Activated T-helper 2 cell treated with anti-CD3 and anti-CD28 coated beads, Interferon-gamma antibody, Interleukin-2, Interleukin-4, amounts not matched to agents 10 μg/mL and 5 μg/mL and 100 μg/mL, durations not matched to agents 14 hours and 24 hours and 36 hours (primary cell): ENCODE data around the gene MAPK6. TPM values are rescaled to one million over a fixed set of nuclear protein-coding genes. Genes with fewer than 3 reads are reported as not detected.
"Not testable (repeated sequence)": the region's sequence is repeated elsewhere in the genome, so short reads cannot be mapped to it uniquely, and the experiment has no call there.

Experiments used
- DNase-seq: peaks from one replicate; pipeline ENCODE4 v3.0.0; 2021; ENCODE audit warnings: low spot score
- H3K27ac Mint-ChIP-seq: one replicate; pipeline ENCODE4 v1.8.0; 2021; ENCODE audit warnings: mixed read lengths
- H3K27me3 Mint-ChIP-seq: one replicate; pipeline ENCODE4 v1.8.0; 2021; ENCODE audit warnings: low read depth, mixed read lengths
- H3K36me3 Mint-ChIP-seq: one replicate; pipeline ENCODE4 v1.8.0; 2021; ENCODE audit warnings: low read depth, mixed read lengths
- H3K4me1 Mint-ChIP-seq: one replicate; pipeline ENCODE4 v1.8.0; 2021; ENCODE audit warnings: low read depth, mixed read lengths
- H3K4me3 Mint-ChIP-seq: one replicate; pipeline ENCODE4 v1.8.0; 2021; ENCODE audit warnings: low read depth, mild to moderate bottlenecking, moderate library complexity, mixed read lengths
- H3K9me3 Mint-ChIP-seq: one replicate; pipeline ENCODE4 v1.8.0; 2021; ENCODE audit warnings: mixed read lengths
- intact Hi-C: fragments of 100-400 bp; cut with micrococcal nuclease; formaldehyde crosslinking; loops from one replicate; pipeline ENCODE4 v1.15.1; 2023
- total RNA-seq: library from RNA; stranded (reverse); gene quantifications from 2 replicates; pipeline ENCODE4 v1.2.3, GENCODE V29; 2022

MAPK6 gene
- total RNA-seq, 1 donor from 2014 or later = 55.8 TPM

DNA sequence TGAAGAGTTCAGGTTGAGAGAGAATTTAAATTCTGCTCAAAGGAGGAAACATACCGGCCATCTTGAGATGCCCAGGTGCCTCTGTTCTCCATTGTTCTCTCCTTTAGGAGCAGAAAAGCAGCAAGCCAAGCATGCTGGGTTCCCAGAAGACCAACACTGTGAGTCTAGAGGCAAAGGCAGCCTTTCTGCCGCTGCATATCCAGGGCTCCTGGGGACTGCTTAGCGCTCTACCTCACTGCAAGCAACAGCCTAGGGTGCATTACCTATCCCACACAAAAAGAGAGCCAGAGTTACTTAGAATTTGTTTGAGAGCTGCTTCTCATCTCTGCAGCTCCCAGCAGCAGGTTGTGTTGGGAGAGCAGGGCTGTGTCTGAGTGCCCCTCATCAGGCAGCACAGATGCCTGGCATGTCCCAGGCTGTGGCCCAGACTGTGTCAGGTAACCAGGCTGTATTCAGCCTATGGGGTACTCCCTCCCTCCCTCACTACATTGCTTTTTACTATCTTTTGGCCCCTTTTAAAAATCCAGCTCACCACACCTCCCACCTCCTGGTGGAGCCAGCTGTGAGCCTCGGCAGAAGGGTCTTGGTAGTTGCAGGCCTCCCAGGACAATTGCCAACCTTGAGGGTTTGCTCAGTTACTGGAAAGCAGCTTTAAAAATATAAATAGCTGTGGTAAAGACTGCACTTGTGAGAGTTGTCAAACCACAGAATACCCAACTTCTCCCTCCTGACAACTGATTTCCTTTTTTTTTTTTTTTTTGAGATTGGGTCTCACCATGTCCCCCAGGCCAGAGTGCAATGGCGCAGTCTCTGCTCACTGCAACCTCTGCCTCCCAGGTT is 63.4 kb downstream of the MAPK6 start:
- H3K27me3 Mint-ChIP-seq = no peaks in the 10 kb centered on the region
- H3K36me3 Mint-ChIP-seq = no peaks in the 10 kb centered on the region
- H3K4me3 Mint-ChIP-seq = peak overlapping the region; percentile 2
- H3K27ac Mint-ChIP-seq = peak overlapping the region; percentile 40
- no peak for DNase-seq
- intact Hi-C loops = no loop called here
- no peaks in the 10 kb centered on the region for H3K9me3 Mint-ChIP-seq
- peaks cover 36% of the 10 kb centered on the region for H3K4me1 Mint-ChIP-seq

DNA sequence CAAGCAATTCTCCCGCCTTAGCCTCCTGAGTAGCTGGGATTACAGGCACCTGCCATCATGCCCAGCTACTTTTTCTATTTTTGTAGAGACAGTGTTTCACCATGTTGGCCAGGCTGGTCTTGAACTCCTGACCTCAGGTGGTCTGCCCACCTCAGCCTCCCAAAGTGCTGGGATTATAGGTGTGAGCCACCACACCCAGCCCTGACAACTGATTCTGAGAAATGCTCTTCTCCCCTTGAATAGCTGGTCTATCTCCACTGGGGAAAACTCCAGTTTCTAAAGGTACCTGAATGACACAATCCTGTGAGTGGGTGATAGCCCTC is 64.0 kb downstream of the MAPK6 start:
- Mint-ChIP-seq H3K4me3 (peak overlapping the region; percentile 2), H3K27ac (peak overlapping the region; percentile 40)

DNA sequence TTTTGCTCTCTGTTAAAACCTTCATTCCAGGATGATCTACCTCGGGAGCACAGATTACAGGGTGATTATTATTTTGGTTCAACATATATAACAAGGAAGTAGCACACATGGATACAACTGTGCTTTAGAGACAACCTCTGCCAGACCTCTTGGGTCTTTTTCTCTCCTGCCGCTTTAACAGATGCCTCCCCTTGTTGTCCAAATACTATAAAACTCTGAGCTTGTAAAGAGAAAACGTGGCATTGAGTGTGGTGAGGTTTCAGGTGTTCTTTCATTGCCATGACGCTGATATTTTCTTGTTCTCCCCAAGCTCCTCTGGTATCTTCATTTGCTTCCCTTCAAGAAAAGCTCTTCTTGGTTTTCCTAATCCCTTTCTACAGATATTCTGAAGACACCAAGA is 64.6 kb downstream of the MAPK6 start:
- Mint-ChIP-seq H3K27ac (no peak overlapping the region), H3K36me3 (no peaks in the 10 kb centered on the region), H3K4me3 (no peak overlapping the region), H3K27me3 (no peaks in the 10 kb centered on the region), H3K4me1 (peaks cover 34% of the 10 kb centered on the region), H3K9me3 (no peaks in the 10 kb centered on the region)
- intact Hi-C loops = no loop called here
- DNase-seq = no peak

More for the DNA sequence above, 64.0 kb downstream of the MAPK6 start:
- H3K4me1 Mint-ChIP-seq = peaks cover 36% of the 10 kb centered on the region
- H3K9me3 Mint-ChIP-seq, H3K36me3 Mint-ChIP-seq, DNase-seq, intact Hi-C loops, H3K27me3 Mint-ChIP-seq: not testable (repeated sequence)

DNA sequence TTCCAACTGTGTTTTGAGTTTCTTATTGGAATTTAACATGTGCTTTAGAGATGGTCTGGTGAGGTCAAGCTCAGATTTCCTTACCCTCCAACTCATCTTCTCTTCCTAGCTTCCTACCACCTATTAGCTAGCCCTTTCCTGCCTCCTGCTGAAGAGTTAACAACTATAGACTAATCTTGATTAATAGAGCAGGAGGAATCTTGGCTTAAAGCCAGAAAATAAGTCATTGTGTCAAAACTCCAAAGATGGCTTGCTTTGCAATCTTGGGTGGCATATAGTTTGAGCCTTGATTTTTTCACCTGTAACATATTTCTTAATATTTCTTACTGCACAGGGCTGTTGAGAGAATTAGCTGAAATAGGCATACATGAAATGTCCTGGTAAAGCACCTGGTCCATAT is 66.3 kb downstream of the MAPK6 start:
- no peak for DNase-seq
- H3K36me3 Mint-ChIP-seq = no peaks in the 10 kb centered on the region
- no peaks in the 10 kb centered on the region for H3K27me3 Mint-ChIP-seq
- H3K9me3 Mint-ChIP-seq = peaks cover 13% of the 10 kb centered on the region
- peaks cover 24% of the 10 kb centered on the region for H3K4me1 Mint-ChIP-seq
- intact Hi-C loops = no loop called here
- H3K4me3 Mint-ChIP-seq = no peak overlapping the region
- H3K27ac Mint-ChIP-seq = no peak overlapping the region

DNA sequence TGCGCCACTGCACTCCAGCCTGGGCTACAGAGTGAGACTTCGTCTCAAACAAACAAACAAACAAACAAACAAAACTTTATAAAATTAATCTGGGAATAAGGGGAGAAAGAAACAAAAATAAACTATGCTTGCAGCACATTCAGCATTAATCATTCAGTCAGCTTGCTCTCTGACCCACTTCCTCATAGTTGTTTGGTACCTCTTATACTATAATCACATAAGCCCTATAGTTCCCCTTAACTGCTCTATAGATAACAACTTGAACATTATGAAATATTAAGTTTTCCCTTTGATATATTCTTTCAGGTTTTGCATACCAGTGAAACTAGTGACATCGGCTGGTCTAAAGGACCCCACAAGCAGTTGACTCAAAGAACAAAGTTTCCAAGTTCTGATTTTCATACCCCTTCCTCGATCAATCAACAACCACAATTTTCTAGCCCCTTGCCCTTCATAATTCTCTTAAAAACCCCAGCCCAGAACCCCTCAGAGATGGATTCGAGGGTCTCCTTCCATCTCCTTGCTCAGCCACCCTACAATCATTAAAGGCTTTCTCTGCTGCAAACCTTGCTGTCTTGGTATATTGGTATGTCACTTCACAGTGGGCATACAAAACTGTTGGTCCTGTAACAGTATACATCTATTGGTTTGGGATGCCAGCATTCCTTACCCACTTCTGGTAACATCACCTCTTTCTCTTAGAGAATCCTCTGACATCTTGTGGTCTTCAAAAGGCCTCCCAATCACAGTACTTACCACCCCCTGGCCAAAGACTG is 67.2 kb downstream of the MAPK6 start:
- Mint-ChIP-seq H3K27ac (no peak overlapping the region), H3K4me3 (no peak overlapping the region), H3K9me3 (peaks cover 17% of the 10 kb centered on the region), H3K4me1 (peaks cover 20% of the 10 kb centered on the region), H3K36me3 (no peaks in the 10 kb centered on the region), H3K27me3 (no peaks in the 10 kb centered on the region)
- intact Hi-C loops = no loop called here
- DNase-seq = no peak

DNA sequence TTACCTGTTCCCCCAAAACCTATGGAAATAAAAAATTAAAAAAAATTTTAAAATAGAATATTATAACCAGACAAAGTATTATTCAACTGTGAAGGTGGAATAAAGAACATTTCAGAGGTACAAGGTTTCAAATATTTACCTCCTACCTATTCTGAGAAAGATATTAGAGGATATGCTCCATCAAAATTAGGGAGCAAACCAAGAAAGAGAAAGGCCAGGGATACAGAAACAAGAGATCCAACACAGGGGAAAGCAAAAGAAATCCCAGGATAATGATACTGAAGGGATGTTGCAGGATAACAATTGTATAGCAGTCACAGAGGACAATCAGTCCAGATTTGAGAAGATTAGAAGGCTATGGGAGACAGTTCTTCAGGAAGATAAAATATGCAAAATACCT is 71.2 kb downstream of the MAPK6 start:
- no peak overlapping the region for H3K27ac Mint-ChIP-seq
- DNase-seq = no peak
- intact Hi-C loops = no loop called here
- H3K27me3 Mint-ChIP-seq = peaks cover 2% of the 10 kb centered on the region
- no peaks in the 10 kb centered on the region for H3K4me1 Mint-ChIP-seq
- H3K36me3 Mint-ChIP-seq = no peaks in the 10 kb centered on the region
- H3K4me3 Mint-ChIP-seq = no peak overlapping the region
- peaks cover 17% of the 10 kb centered on the region for H3K9me3 Mint-ChIP-seq

DNA sequence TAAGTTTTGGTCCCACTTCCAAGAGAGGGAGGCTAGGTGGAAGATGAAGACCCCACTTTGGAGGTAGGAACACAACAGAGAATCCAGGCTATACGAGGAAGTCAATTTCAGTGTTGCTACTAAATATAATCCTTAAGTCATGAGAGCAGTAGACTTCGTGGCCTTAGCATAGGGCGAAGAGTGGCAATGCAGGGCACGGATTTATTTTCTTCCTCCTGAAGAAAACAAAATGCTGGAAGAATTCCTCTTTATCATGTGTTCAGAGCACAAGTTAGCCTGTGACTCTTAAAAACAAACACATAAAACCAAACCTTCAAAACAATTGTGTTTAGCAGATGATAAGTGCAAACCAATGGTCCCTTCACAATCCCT is 74.1 kb downstream of the MAPK6 start:
- H3K4me3 Mint-ChIP-seq = no peak overlapping the region
- H3K9me3 Mint-ChIP-seq = peaks cover 17% of the 10 kb centered on the region
- intact Hi-C loops = no loop called here
- no peak overlapping the region for H3K27ac Mint-ChIP-seq
- DNase-seq = no peak
- H3K36me3 Mint-ChIP-seq = no peaks in the 10 kb centered on the region
- peaks cover 14% of the 10 kb centered on the region for H3K27me3 Mint-ChIP-seq
- H3K4me1 Mint-ChIP-seq = peaks cover 6% of the 10 kb centered on the region

DNA sequence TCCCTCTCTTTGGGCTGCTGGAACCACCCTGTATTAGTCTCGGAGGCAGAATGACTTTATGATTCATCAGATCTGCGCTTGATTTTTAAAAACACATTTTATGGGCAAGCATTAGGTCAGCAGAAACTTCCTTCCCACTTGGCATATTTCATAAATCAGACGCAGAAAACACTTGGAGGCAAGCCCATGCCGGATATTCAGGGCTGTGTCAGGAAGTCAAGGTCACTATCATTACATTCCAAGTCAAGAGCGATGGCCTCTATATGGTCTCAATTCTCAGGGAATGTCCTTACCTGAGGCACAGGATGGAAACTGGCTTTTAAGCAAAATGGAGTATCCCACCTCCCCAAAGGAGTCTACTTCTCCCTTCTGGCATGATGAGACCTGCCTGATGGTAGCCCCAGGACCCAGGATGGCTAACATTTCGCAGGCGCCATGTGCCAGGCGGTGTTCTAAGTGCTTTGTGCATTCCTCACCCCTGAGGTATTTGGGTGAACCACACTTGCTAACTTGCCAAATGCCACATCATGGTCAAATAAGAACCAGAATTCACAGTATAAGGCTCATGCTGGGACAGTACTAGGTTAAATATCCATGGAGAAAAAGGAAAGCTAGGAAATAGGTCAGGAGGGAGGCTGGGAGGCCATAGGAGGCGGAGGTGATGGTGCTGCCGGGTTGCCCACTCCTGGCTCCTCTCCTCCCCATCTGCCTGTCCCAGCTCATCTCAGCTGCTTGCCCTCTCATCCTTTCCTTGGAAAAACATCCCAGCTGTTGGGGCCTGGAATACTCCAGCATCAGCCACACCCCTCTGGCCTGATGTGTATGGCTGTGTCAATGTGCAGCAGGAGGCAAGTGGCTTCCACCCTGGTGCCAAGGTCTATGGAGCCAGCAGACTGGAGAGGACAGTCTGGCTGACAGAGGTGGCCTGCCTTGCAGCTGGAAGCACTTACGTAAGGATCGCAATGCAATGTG is 74.8 kb downstream of the MAPK6 start:
- no peak overlapping the region for H3K4me3 Mint-ChIP-seq
- H3K36me3 Mint-ChIP-seq = no peaks in the 10 kb centered on the region
- DNase-seq = no peak
- peaks cover 14% of the 10 kb centered on the region for H3K27me3 Mint-ChIP-seq
- H3K9me3 Mint-ChIP-seq = peaks cover 17% of the 10 kb centered on the region
- intact Hi-C loops = no loop called here
- no peak overlapping the region for H3K27ac Mint-ChIP-seq
- peaks cover 6% of the 10 kb centered on the region for H3K4me1 Mint-ChIP-seq

DNA sequence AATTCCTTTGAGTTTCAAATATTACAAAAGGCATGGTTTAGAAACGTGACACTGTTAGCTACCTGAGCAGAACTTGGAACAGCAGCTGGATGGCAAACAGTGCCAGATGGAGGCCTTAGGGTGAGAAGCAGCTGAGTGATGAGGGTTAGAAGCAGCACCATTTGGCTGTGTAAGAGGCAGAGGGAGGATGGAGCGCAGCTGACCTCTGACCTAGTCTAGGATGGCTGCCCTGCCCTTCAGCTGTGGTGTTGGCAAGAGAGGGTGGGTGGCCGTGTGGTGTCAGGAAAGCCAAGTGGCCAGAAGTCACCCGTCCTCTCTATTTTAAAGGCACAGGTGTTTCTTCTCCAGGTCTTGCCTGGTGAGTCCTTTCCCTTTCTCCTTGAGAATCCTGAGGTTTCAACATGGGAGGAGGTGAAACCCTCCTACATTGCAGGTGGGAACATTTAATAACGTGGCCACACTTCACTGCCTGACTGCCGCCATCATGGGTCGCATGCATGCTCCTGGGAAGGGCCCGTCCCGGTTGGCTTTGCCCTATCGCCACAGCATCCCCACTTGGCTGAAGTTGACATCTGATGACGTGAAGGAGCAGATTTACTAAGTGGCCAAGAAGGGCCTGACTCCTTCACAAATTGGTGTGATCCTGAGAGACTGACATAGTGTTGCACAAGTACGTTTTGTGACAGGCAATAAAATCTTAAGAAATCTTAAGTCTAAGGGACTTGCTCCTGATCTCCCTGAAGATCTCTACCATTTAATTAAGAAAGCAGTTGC is 76.0 kb downstream of the MAPK6 start:
- peaks cover 6% of the 10 kb centered on the region for H3K4me1 Mint-ChIP-seq
- no peaks in the 10 kb centered on the region for H3K36me3 Mint-ChIP-seq
- H3K27me3 Mint-ChIP-seq = peaks cover 14% of the 10 kb centered on the region
- DNase-seq = no peak
- intact Hi-C loops = no loop called here
- H3K9me3 Mint-ChIP-seq = peaks cover 7% of the 10 kb centered on the region
- H3K4me3 Mint-ChIP-seq = no peak overlapping the region
- H3K27ac Mint-ChIP-seq = no peak overlapping the region

DNA sequence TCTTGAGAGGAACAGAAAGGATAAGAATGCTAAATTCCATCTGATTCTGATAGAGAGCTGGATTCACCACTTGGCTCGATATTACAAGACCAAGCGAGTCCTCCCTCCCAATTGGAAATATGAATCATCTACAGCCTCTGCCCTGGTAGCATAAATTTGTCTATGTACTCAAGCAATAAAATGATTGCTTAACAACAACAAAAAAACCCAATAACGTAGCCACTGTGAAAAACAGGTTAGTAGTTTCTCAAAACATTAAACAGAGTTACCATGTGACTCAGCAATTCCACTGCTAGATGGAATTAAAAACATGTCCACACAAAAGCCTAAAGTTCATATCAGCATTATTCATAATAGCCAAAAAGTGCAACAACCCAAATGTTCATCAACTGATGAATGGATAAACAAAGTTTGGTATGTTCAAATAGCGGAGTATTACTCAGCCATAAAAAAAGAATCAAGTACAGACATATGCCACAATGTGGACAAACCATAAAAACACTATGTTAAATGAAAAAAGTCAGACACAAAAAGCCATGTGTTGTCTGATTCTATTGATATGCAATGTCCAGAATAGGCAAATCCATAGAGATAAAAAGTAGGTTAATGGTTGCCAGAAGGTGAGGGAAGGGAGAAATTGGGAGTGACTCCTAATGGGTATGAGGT is 76.7 kb downstream of the MAPK6 start:
- intact Hi-C loops = no loop called here
- Mint-ChIP-seq H3K27me3 (peaks cover 14% of the 10 kb centered on the region), H3K9me3 (no peaks in the 10 kb centered on the region), H3K4me1 (peaks cover 6% of the 10 kb centered on the region), H3K4me3 (no peak overlapping the region), H3K27ac (no peak overlapping the region), H3K36me3 (no peaks in the 10 kb centered on the region)
- no peak for DNase-seq

DNA sequence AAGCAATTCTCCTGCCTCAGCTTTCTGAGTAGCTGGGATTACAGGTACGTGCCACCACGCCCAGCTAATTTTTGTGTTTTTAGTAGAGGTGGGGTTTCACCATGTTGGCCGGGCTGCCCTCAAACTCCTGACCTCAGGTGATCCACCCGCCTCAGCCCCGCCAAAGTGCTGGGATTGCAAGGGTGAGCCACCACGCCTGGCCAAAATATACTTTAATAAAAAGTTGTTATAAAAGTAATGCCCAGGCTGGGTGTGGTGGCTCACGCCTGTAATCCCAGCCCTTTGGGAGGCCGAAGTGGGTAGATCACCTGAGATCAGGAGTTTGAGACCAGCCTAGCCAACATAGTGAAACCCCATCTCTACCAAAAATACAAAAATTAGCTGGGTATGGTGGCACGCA is 77.5 kb downstream of the MAPK6 start:
- H3K4me1 Mint-ChIP-seq, H3K36me3 Mint-ChIP-seq, DNase-seq, H3K9me3 Mint-ChIP-seq, intact Hi-C loops, H3K27ac Mint-ChIP-seq, H3K4me3 Mint-ChIP-seq: not testable (repeated sequence)
- H3K27me3 Mint-ChIP-seq = peaks cover 14% of the 10 kb centered on the region

DNA sequence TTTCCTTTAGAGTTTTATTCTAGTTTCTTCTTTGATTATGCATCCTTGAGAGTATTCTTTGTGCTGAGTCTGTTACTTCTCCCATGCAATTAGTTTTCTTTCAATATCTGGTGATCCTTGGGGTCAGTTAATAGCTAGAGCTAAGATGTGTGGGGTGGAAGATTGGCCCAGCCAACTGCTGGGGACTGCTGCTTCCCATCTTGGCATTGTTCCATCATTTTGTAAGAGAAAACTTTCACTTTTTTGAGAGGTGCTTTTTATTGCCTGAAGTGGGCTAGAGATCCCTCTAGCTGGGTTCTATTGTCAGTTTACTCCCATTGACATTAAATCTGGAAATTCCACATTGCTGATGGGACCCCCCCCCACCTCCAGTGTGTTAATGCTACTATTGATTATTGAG is 78.2 kb downstream of the MAPK6 start:
- peaks cover 6% of the 10 kb centered on the region for H3K4me1 Mint-ChIP-seq

More for the DNA sequence above, 78.2 kb downstream of the MAPK6 start:
- Mint-ChIP-seq H3K27ac (no peak overlapping the region), H3K9me3 (no peaks in the 10 kb centered on the region), H3K27me3 (peaks cover 14% of the 10 kb centered on the region), H3K36me3 (no peaks in the 10 kb centered on the region), H3K4me3 (no peak overlapping the region)
- DNase-seq = no peak
- intact Hi-C loops = no loop called here
